RWPE1 (cell line): ENCODE results near the gene RAD50.

Experiments used
- CTCF ChIA-PET: fragments of 350-600 bp; sonication (Branson Sonifier 250); formaldehyde crosslinking; extraction: SDS; loops from one replicate; lab custom pipeline; 2021; lab: Yijun Ruan, JAX
- POLR2A ChIA-PET: fragments of 400-600 bp; formaldehyde crosslinking; extraction: SDS; loops from one replicate; lab custom pipeline; 2020; ENCODE audit warnings: antibody characterized with exemption; ENCODE audit not compliant: low non-redundant PET; lab: Yijun Ruan, JAX
- DNase-seq: peaks from one replicate; pipeline ENCODE4 v3.0.0; 2012; ENCODE audit warnings: low spot score
- H3K27ac ChIP-seq: fragments of 450-650 bp; 2 replicates; pipeline ENCODE4 v1.5.1; 2017
- TF ChIP-seq, protein P1 (sequence below): fragments of 450-650 bp; conservative IDR thresholded peaks from 2 replicates; pipeline ENCODE4 v1.5.1; 2017; ENCODE audit warnings: low read depth, mild to moderate bottlenecking

Gene RAD50

GRCh38 chr5:132646583-132647266 is 89.9 kb downstream of the RAD50 start:
- no peak overlapping the region for H3K27ac ChIP-seq
- TF ChIP-seq, protein P1, sequence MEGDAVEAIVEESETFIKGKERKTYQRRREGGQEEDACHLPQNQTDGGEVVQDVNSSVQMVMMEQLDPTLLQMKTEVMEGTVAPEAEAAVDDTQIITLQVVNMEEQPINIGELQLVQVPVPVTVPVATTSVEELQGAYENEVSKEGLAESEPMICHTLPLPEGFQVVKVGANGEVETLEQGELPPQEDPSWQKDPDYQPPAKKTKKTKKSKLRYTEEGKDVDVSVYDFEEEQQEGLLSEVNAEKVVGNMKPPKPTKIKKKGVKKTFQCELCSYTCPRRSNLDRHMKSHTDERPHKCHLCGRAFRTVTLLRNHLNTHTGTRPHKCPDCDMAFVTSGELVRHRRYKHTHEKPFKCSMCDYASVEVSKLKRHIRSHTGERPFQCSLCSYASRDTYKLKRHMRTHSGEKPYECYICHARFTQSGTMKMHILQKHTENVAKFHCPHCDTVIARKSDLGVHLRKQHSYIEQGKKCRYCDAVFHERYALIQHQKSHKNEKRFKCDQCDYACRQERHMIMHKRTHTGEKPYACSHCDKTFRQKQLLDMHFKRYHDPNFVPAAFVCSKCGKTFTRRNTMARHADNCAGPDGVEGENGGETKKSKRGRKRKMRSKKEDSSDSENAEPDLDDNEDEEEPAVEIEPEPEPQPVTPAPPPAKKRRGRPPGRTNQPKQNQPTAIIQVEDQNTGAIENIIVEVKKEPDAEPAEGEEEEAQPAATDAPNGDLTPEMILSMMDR: no peak
- ChIA-PET POLR2A (interaction anchor here (0.6 kb wide), 1 partner anchor 183 kb away, joined by 3 read pairs; no protein-coding TSS in a partner anchor), CTCF (no interaction called here)
- DNase-seq: no peak

DNA sequence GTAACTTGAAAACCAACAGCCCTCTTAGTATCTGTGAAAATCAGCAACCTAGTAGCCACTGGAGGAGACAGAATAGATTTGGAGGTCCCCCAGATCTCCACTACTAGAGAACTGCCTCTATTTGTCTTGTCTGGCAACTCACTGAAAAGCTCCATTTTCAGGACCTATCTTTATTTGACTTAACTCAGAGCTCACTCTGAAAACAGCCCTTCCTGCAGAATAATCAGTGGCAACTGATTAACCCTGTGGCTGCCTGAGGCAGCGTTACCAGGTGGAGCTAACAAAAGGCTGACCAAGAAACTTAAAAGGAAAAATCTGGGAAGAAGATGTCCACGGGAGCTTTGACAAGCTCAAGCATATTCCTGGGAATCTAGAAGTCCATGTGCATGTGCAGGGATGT is 90.7 kb downstream of the RAD50 start:
- POLR2A ChIA-PET: no interaction called here
- no peak for DNase-seq
- no peak overlapping the region for H3K27ac ChIP-seq
- CTCF ChIA-PET: no interaction called here
- TF ChIP-seq, protein P1: no peak

- no peak overlapping the region for H3K27ac ChIP-seq
- TF ChIP-seq, protein P1: no peak
- ChIA-PET POLR2A (no interaction called here), CTCF (no interaction called here)
- no peak for DNase-seq
Observed at GRCh38 chr5:132648355-132648754, 91.6 kb downstream of the RAD50 start.

- CTCF ChIA-PET: no interaction called here
- TF ChIP-seq, protein P1: no peak
Observed at GRCh38 chr5:132651838-132652469, 95.2 kb downstream of the RAD50 start.

GRCh38 chr5:132653716-132654115 is 96.9 kb downstream of the RAD50 start:
- CTCF ChIA-PET: interaction anchor here (0.7 kb wide), 1 partner anchor 101 kb away, joined by 3 read pairs; no protein-coding TSS in a partner anchor

More at GRCh38 chr5:132651838-132652469, 95.2 kb downstream of the RAD50 start:
- POLR2A ChIA-PET: no interaction called here
- DNase-seq: no peak
- H3K27ac ChIP-seq: no peak overlapping the region

More at GRCh38 chr5:132653716-132654115, 96.9 kb downstream of the RAD50 start:
- TF ChIP-seq, protein P1: no peak
- DNase-seq: no peak
- POLR2A ChIA-PET: no interaction called here
- no peak overlapping the region for H3K27ac ChIP-seq
